ENCODE results near the gene GPRC5B.

GRCh38 chr16:19878757-19879156 lies 5.9 kb downstream of the GPRC5B start:
- TF ChIP-seq CTCF (conservative IDR thresholded peaks at IDR 0.05) (no peak), ZFX (IDR thresholded peaks at IDR 0.05) (no peak)
